Body of pancreas (tissue), 4 donors: ENCODE measurements around the gene CROT. TPM values are rescaled to one million over a fixed set of nuclear protein-coding genes. Genes with fewer than 3 reads are reported as not detected.

ENCODE experiments used
- ATAC-seq: fragments of 150-250 bp; one replicate; pipeline ENCODE4 v1.9.1; 2016
- DNase-seq, 4 donors: peaks; one replicate each; pipeline ENCODE4 v3.0.0-alpha.2; 2019
- H3K27ac ChIP-seq, 4 donors: fragments of 200-600 bp; sonication (generic); 1 replicate in 3 of 4; 2 replicates in 1 of 4; pipeline versions ENCODE4 v1.5.1 to v1.6.1; 2016 to 2019; ENCODE audit warnings: mild to moderate bottlenecking in 1 of 4, mixed read lengths in 1 of 4, moderate library complexity in 1 of 4
- H3K27me3 ChIP-seq, 2 donors: fragments of 200-600 bp; sonication (generic); one replicate each; pipeline ENCODE4 v1.6.0; 2016; ENCODE audit warnings: mild to moderate bottlenecking in 1 of 2
- H3K36me3 ChIP-seq, 2 donors: fragments of 200-600 bp; sonication (generic); replicated peaks in 1 of 2; 2 replicates each; pipeline ENCODE4 v1.5.1; 2016; ENCODE audit warnings: low read depth in 2 of 2; ENCODE audit not compliant: insufficient read depth in 1 of 2
- H3K4me1 ChIP-seq: fragments of 200-600 bp; sonication (generic); one replicate; pipeline ENCODE4 v1.6.0; 2016
- H3K4me3 ChIP-seq, 2 donors: fragments of 200-600 bp; sonication (generic); 1 replicate in 1 of 2; 2 replicates in 1 of 2; pipeline ENCODE4 v1.5.1; 2016 to 2019
- H3K9me3 ChIP-seq, 3 donors: fragments of 200-600 bp; sonication (generic); 1 replicate in 2 of 3; 2 replicates in 1 of 3; pipeline ENCODE4 v1.5.1; 2016
- POLR2A ChIP-seq, 3 donors: fragments of 450-650 bp; IDR thresholded peaks; one replicate each; pipeline ENCODE4 v1.6.1; 2016; ENCODE audit warnings: antibody characterized with exemption in 3 of 3, mild to moderate bottlenecking in 2 of 3
- WGBS, 2 donors: methylation state at CpG; one replicate each; pipeline ENCODE4 v1.1.5; 2017; 5-methylcytosine and 5-hydroxymethylcytosine counted together
- intact Hi-C: fragments of 100-400 bp; cut with DNase I; formaldehyde crosslinking; loops from one replicate; pipeline ENCODE4 v1.15.1; 2023
- total RNA-seq, 2 donors: library from RNA; depleted of rRNA; stranded (reverse); fragments of >200 nt; gene quantifications; one replicate each; pipeline ENCODE4 v1.1.0, GENCODE V29; 2016
- TF ChIP-seq, protein P1 (sequence below), 7 experiments: fragments of 450-650 bp in 4 of 7; fragments of 200-600 bp in 3 of 7; sonication (generic) in 3 of 7; IDR thresholded peaks; one replicate each; pipeline ENCODE4 v1.5.1; 2016 to 2019; ENCODE audit warnings: antibody characterized with exemption in 7 of 7

Gene CROT
- total RNA-seq, 2 donors from 2014 or later, result 4.6 to 22.1 TPM

DNA sequence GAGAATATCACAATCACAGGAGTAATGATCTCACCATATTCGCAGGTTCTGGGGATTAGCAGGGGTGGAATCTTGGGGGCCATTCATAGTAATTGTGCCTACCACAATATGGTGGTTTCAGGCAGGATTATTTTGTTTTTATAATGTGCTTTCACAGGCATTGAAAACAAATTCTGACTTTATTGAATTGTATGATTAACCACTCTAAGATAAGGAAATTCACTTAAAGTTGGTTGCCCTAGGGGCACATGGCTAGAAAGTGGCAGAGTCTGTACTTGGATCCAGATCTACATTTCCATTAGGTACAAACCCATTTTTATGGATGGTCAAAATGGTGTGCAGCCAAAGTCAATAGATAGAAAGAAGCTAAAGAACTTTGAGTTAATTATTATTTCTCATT, 1.7 kb downstream of the CROT start:
- TF ChIP-seq, protein P1, sequence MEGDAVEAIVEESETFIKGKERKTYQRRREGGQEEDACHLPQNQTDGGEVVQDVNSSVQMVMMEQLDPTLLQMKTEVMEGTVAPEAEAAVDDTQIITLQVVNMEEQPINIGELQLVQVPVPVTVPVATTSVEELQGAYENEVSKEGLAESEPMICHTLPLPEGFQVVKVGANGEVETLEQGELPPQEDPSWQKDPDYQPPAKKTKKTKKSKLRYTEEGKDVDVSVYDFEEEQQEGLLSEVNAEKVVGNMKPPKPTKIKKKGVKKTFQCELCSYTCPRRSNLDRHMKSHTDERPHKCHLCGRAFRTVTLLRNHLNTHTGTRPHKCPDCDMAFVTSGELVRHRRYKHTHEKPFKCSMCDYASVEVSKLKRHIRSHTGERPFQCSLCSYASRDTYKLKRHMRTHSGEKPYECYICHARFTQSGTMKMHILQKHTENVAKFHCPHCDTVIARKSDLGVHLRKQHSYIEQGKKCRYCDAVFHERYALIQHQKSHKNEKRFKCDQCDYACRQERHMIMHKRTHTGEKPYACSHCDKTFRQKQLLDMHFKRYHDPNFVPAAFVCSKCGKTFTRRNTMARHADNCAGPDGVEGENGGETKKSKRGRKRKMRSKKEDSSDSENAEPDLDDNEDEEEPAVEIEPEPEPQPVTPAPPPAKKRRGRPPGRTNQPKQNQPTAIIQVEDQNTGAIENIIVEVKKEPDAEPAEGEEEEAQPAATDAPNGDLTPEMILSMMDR (IDR thresholded peaks at IDR 0.05), result no peak
- TF ChIP-seq POLR2A (IDR thresholded peaks at IDR 0.05), result no peak
- H3K4me1 ChIP-seq, result peaks cover 13% of the 10 kb centered on the region
- intact Hi-C loops, result no loop called here
- peaks cover 0 to 2% of the 10 kb centered on the region in 2 donors for H3K36me3 ChIP-seq
- no peak overlapping the region for H3K27ac ChIP-seq
- no peaks in the 10 kb centered on the region for H3K27me3 ChIP-seq
- H3K4me3 ChIP-seq, result no peak overlapping the region
- ATAC-seq, result no peak
- H3K9me3 ChIP-seq, result no peaks in the 10 kb centered on the region
- DNase-seq, result no peak
- WGBS, 2 donors, result 90 to 100% methylated on average over 1 of the region's 1 CpG

GRCh38 chr7:87347664-87348063, 2.2 kb downstream of the CROT start:
- no peak for TF ChIP-seq POLR2A (IDR thresholded peaks at IDR 0.05)
- TF ChIP-seq, protein P1 (IDR thresholded peaks at IDR 0.05), result no peak
- peaks cover 0 to 2% of the 10 kb centered on the region in 2 donors for H3K36me3 ChIP-seq
- H3K27me3 ChIP-seq, result no peaks in the 10 kb centered on the region
- no peak for DNase-seq
- H3K4me3 ChIP-seq, result no peak overlapping the region
- no peak for ATAC-seq
- 87 to 93% methylated on average over 2 of the region's 2 CpGs for WGBS, 2 donors
- H3K9me3 ChIP-seq, result no peaks in the 10 kb centered on the region
- H3K27ac ChIP-seq, result no peak overlapping the region
- peaks cover 13% of the 10 kb centered on the region for H3K4me1 ChIP-seq
- intact Hi-C loops, result no loop called here

GRCh38 chr7:87354749-87355148, 9.3 kb downstream of the CROT start:
- Histone ChIP-seq H3K27ac (no peak overlapping the region), H3K4me1 (no peaks in the 10 kb centered on the region), H3K27me3 (no peaks in the 10 kb centered on the region), H3K36me3 (no peaks in the 10 kb centered on the region), H3K4me3 (no peak overlapping the region), H3K9me3 (peaks cover 0 to 3% (median 0%) of the 10 kb centered on the region in 3 donors)
- no peak for TF ChIP-seq POLR2A (IDR thresholded peaks at IDR 0.05)
- TF ChIP-seq, protein P1 (IDR thresholded peaks at IDR 0.05), result no peak
- DNase-seq, result no peak
- no peak for ATAC-seq
- 91 to 93% methylated on average over 3 of the region's 3 CpGs for WGBS, 2 donors
- intact Hi-C loops, result no loop called here

- 71 to 100% methylated on average over 1 of the region's 1 CpG for WGBS, 2 donors
- no peak for TF ChIP-seq POLR2A (IDR thresholded peaks at IDR 0.05)
- ATAC-seq (no peak), DNase-seq (no peak)
- H3K4me1 ChIP-seq, result no peaks in the 10 kb centered on the region
- no peak overlapping the region for H3K4me3 ChIP-seq
- no peaks in the 10 kb centered on the region for H3K27me3 ChIP-seq
- intact Hi-C loops, result no loop called here
- peaks cover 0 to 3% (median 0%) of the 10 kb centered on the region in 3 donors for H3K9me3 ChIP-seq
- H3K27ac ChIP-seq, result no peak overlapping the region
- no peaks in the 10 kb centered on the region for H3K36me3 ChIP-seq
Observed at GRCh38 chr7:87356448-87356847, 11.0 kb downstream of the CROT start.

- Histone ChIP-seq H3K27me3 (no peaks in the 10 kb centered on the region), H3K27ac (no peak overlapping the region), H3K4me3 (no peak overlapping the region), H3K4me1 (no peaks in the 10 kb centered on the region), H3K36me3 (no peaks in the 10 kb centered on the region), H3K9me3 (no peaks in the 10 kb centered on the region)
- TF ChIP-seq, protein P1 (IDR thresholded peaks at IDR 0.05), result no peak
- no peak for TF ChIP-seq POLR2A (IDR thresholded peaks at IDR 0.05)
- ATAC-seq, result no peak
- DNase-seq, result no peak
- intact Hi-C loops, result no loop called here
- WGBS, 2 donors, result 89 to 90% methylated on average over 2 of the region's 2 CpGs
Observed at GRCh38 chr7:87359366-87359765, 13.9 kb downstream of the CROT start.
